Astrocyte (in vitro differentiated cells and primary cell): ENCODE data around the gene FAM163A. TPM values are rescaled to one million over a fixed set of nuclear protein-coding genes. Genes with fewer than 3 reads are reported as not detected.

Experiments
- DNase-seq: peaks from one replicate; pipeline ENCODE4 v3.0.0-alpha.2; 2010; ENCODE audit warnings: low read depth
- FAIRE-seq: peaks from 2 replicates; lab custom pipeline; 2011; peaks lifted over from hg19 to GRCh38; lab: Jason Lieb, UNC
- H2AFZ ChIP-seq: 2 replicates; pipeline ENCODE4 v1.6.0; 2012; ENCODE audit warnings: low read depth, low read length, inconsistent platforms
- H3K27ac ChIP-seq: 2 replicates; pipeline ENCODE4 v1.5.1; 2011; ENCODE audit warnings: low read depth, low read length, inconsistent platforms
- H3K27me3 ChIP-seq: 2 replicates; pipeline ENCODE4 v1.6.0; 2011; ENCODE audit warnings: low read length, inconsistent platforms; ENCODE audit not compliant: insufficient read depth
- H3K36me3 ChIP-seq: 2 replicates; pipeline ENCODE4 v1.5.1; 2011; ENCODE audit warnings: low read length, inconsistent platforms; ENCODE audit not compliant: insufficient read depth
- H3K4me1 ChIP-seq: 2 replicates; pipeline ENCODE4 v1.5.1; 2011; ENCODE audit warnings: low read length, inconsistent platforms; ENCODE audit not compliant: insufficient read depth
- H3K4me2 ChIP-seq: 2 replicates; pipeline ENCODE4 v1.6.0; 2012; ENCODE audit warnings: low read length, inconsistent platforms
- H3K4me3 ChIP-seq: 2 replicates; pipeline ENCODE4 v1.5.1; 2011; ENCODE audit warnings: low read depth, mild to moderate bottlenecking, low read length, inconsistent platforms; ENCODE audit not compliant: insufficient read depth
- H3K79me2 ChIP-seq: 2 replicates; pipeline ENCODE4 v1.6.0; 2012; ENCODE audit warnings: mild to moderate bottlenecking, low read length, inconsistent platforms; ENCODE audit not compliant: insufficient read depth
- H3K9ac ChIP-seq: 2 replicates; pipeline ENCODE4 v1.6.0; 2012; ENCODE audit warnings: mild to moderate bottlenecking, low read length, inconsistent platforms
- H3K9me3 ChIP-seq: 2 replicates; pipeline ENCODE4 v1.5.1; 2012; ENCODE audit warnings: low read depth, mild to moderate bottlenecking, low read length, inconsistent platforms; ENCODE audit not compliant: insufficient read depth
- H4K20me1 ChIP-seq: 2 replicates; pipeline ENCODE4 v1.6.0; 2012; ENCODE audit warnings: low read length, inconsistent platforms; ENCODE audit not compliant: insufficient read depth
- H3K27ac Mint-ChIP-seq: one replicate; pipeline ENCODE4 v1.8.0; 2021; ENCODE audit warnings: mild to moderate bottlenecking, mixed read lengths; ENCODE audit not compliant: unreplicated experiment
- H3K27me3 Mint-ChIP-seq: one replicate; pipeline ENCODE4 v1.8.0; 2021; ENCODE audit warnings: low read depth, mixed read lengths; ENCODE audit not compliant: unreplicated experiment
- H3K36me3 Mint-ChIP-seq: one replicate; pipeline ENCODE4 v1.8.0; 2021; ENCODE audit warnings: low read depth, mixed read lengths; ENCODE audit not compliant: unreplicated experiment
- H3K4me1 Mint-ChIP-seq: one replicate; pipeline ENCODE4 v1.8.0; 2021; ENCODE audit warnings: low read depth, mixed read lengths; ENCODE audit not compliant: unreplicated experiment
- H3K4me3 Mint-ChIP-seq: one replicate; pipeline ENCODE4 v1.8.0; 2021; ENCODE audit warnings: mild to moderate bottlenecking, moderate library complexity, mixed read lengths; ENCODE audit not compliant: unreplicated experiment
- H3K9me3 Mint-ChIP-seq: one replicate; pipeline ENCODE4 v1.8.0; 2021; ENCODE audit warnings: mild to moderate bottlenecking, mixed read lengths; ENCODE audit not compliant: unreplicated experiment
- EZH2 ChIP-seq: IDR thresholded peaks from 2 replicates; pipeline ENCODE4 v1.6.1; 2012; ENCODE audit warnings: mild to moderate bottlenecking, low read length, inconsistent platforms; ENCODE audit not compliant: insufficient read depth
- total RNA-seq: library from RNA; stranded (reverse); gene quantifications from 2 replicates; pipeline ENCODE4 v1.2.1, GENCODE V29; 2021
- TF ChIP-seq, protein P1 (sequence below): IDR thresholded peaks from 2 replicates; pipeline ENCODE4 v1.5.1; 2011; ENCODE audit warnings: low read depth, mild to moderate bottlenecking, inconsistent platforms, low read length, moderate library complexity; ENCODE audit not compliant: insufficient read depth

Gene FAM163A
- total RNA-seq, 1 donor from 2014 or later = not detected

DNA sequence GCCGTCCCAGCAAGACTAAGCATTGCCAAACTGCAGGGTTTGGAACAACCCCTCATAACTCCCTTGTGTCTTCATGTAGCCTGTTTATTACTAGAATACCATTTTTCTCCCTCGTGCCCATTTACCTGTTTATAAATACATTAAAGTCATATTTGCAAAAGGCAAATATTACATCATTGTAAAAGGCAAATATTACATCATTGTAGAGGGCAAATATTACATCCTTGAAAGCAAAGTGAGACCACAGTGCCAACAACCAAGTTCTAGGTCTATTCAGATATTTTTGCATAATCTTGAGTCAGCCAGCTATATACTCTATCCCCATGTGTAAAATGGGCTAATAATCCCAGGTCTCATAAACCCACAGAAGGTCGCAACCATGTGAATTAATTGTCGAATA is 11.4 kb upstream of the FAM163A start:
- H2AFZ ChIP-seq = no peak overlapping the region
- FAIRE-seq (no peak), DNase-seq (no peak)
- no peak overlapping the region for H3K9ac ChIP-seq
- H3K4me1 ChIP-seq = no peaks in the 10 kb centered on the region
- H3K4me2 ChIP-seq = no peak overlapping the region
- H4K20me1 ChIP-seq = no peaks in the 10 kb centered on the region
- Mint-ChIP-seq H3K4me3 (no peak overlapping the region), H3K4me1 (no peaks in the 10 kb centered on the region), H3K9me3 (no peaks in the 10 kb centered on the region), H3K36me3 (no peaks in the 10 kb centered on the region), H3K27ac (no peak overlapping the region), H3K27me3 (peaks cover 6% of the 10 kb centered on the region)
- peaks cover 25% of the 10 kb centered on the region for H3K27me3 ChIP-seq
- H3K79me2 ChIP-seq = no peaks in the 10 kb centered on the region
- no peak overlapping the region for H3K27ac ChIP-seq
- H3K9me3 ChIP-seq = no peaks in the 10 kb centered on the region
- no peak overlapping the region for H3K4me3 ChIP-seq
- no peak for TF ChIP-seq EZH2
- TF ChIP-seq, protein P1, sequence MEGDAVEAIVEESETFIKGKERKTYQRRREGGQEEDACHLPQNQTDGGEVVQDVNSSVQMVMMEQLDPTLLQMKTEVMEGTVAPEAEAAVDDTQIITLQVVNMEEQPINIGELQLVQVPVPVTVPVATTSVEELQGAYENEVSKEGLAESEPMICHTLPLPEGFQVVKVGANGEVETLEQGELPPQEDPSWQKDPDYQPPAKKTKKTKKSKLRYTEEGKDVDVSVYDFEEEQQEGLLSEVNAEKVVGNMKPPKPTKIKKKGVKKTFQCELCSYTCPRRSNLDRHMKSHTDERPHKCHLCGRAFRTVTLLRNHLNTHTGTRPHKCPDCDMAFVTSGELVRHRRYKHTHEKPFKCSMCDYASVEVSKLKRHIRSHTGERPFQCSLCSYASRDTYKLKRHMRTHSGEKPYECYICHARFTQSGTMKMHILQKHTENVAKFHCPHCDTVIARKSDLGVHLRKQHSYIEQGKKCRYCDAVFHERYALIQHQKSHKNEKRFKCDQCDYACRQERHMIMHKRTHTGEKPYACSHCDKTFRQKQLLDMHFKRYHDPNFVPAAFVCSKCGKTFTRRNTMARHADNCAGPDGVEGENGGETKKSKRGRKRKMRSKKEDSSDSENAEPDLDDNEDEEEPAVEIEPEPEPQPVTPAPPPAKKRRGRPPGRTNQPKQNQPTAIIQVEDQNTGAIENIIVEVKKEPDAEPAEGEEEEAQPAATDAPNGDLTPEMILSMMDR = no peak
- no peaks in the 10 kb centered on the region for H3K36me3 ChIP-seq

DNA sequence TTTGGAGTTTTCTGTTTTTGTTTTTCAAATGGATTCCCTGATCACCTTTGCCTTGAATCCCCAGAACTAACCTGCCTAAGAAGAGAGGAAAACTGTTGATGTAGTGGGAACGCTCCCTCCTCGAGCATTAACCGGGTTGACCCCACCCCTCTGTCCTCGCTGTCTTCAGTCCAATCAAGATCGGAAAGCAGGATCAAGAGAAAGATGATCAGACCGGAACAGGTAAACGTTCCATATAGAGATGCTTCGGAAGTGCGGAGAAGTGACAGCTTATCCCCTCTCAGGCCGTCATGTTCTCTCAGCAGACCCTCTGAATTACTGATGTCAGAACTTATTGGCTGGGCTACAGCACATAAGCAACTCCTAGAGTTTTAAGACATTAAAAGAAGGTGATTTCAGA is 800 bp upstream of the FAM163A start:
- no peak overlapping the region for H3K27ac Mint-ChIP-seq
- no peak overlapping the region for H3K9ac ChIP-seq
- no peak overlapping the region for H3K4me3 Mint-ChIP-seq
- H3K36me3 ChIP-seq = no peaks in the 10 kb centered on the region
- H3K9me3 ChIP-seq = peaks cover 2% of the 10 kb centered on the region
- no peaks in the 10 kb centered on the region for H3K36me3 Mint-ChIP-seq
- no peak overlapping the region for H3K27ac ChIP-seq
- H4K20me1 ChIP-seq = no peaks in the 10 kb centered on the region
- H3K79me2 ChIP-seq = no peaks in the 10 kb centered on the region
- TF ChIP-seq EZH2 = no peak
- TF ChIP-seq, protein P1 = no peak
- DNase-seq (no peak), FAIRE-seq (no peak)
- no peaks in the 10 kb centered on the region for H3K4me1 Mint-ChIP-seq
- H3K4me1 ChIP-seq = peaks cover 2% of the 10 kb centered on the region
- H3K27me3 ChIP-seq = peaks cover 64% of the 10 kb centered on the region
- H3K4me3 ChIP-seq = no peak overlapping the region
- peaks cover 11% of the 10 kb centered on the region for H3K9me3 Mint-ChIP-seq
- peaks cover 68% of the 10 kb centered on the region for H3K27me3 Mint-ChIP-seq
- no peak overlapping the region for H2AFZ ChIP-seq
- peak overlapping the region; percentile 60 for H3K4me2 ChIP-seq

DNA sequence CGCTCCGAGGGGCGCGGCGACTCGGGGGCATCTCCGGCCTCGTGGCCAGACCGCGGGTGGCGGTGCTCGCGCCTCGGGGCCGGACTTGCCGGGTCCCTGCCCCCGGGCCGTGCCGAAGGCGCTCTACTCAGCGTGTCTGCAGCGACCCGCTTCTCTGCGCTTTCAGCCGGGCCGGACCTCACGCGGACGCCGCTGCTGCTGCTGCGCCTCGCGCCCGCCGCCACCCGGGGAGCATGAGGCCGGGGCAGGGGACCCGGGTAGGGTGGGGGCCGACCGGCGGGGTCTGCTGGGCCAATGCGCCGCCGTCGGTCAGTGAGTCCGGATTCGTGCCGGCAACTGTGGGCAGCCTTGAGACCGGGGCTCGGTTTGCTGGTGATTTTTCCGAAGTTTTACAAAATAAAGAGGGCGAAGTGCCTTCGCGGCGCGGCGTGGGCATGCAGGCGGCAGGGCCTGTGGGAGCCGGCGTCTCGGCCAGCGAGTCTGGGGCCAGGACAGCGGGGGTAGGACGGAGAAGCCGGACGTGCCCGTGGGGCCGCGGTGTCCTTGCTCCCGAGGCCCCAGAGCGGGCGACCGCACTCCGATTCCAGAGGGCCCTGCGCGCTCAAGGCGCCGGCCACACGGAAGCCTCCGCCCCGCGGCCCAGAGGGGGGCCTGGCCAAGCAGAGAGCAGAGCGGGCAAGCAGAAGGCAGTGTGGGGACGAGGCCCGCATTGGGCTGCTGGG is 749 bp downstream of the FAM163A start:
- no peaks in the 10 kb centered on the region for H3K4me1 Mint-ChIP-seq
- Histone ChIP-seq H2AFZ (peak overlapping the region; percentile 26), H4K20me1 (no peaks in the 10 kb centered on the region), H3K4me2 (peak overlapping the region; percentile 60), H3K27me3 (peaks cover 73% of the 10 kb centered on the region), H3K27ac (no peak overlapping the region), H3K4me1 (peaks cover 2% of the 10 kb centered on the region), H3K79me2 (no peaks in the 10 kb centered on the region), H3K4me3 (no peak overlapping the region), H3K36me3 (no peaks in the 10 kb centered on the region), H3K9ac (no peak overlapping the region), H3K9me3 (peaks cover 2% of the 10 kb centered on the region)
- no peak overlapping the region for H3K27ac Mint-ChIP-seq
- DNase-seq (no peak), FAIRE-seq (no peak)
- H3K4me3 Mint-ChIP-seq = no peak overlapping the region
- no peaks in the 10 kb centered on the region for H3K36me3 Mint-ChIP-seq
- H3K27me3 Mint-ChIP-seq = peaks cover 78% of the 10 kb centered on the region
- H3K9me3 Mint-ChIP-seq = peaks cover 11% of the 10 kb centered on the region
- TF ChIP-seq, protein P1 = no peak
- TF ChIP-seq EZH2 = peak; percentile 89
